HCT116 (cell line): Measurements from ENCODE around the gene TMEM117. TPM values are rescaled to one million over a fixed set of nuclear protein-coding genes. Genes with fewer than 3 reads are reported as not detected.

Source experiments
- ATAC-seq: fragments of 200-7000 bp; cut with Tn5 transposase; 2 replicates; pipeline ENCODE4 v1.9.1; 2020; ENCODE audit warnings: mild to moderate bottlenecking, moderate library complexity
- BruUV-seq: library from RNA; stranded (reverse); fragments of 400-500 nt; replicated peaks from 2 replicates; lab custom pipeline; 2021; lab: Mats Ljungman, UMichigan
- CTCF ChIA-PET: fragments of 300-600 bp; sonication (Branson Sonifier 250); formaldehyde crosslinking; loops from one replicate; lab custom pipeline; 2021; ENCODE audit warnings: antibody characterized with exemption; lab: Charles Lee
- POLR2A ChIA-PET: fragments of 300-600, 350-600 bp; sonication (Branson Sonifier 250); formaldehyde crosslinking; loops from one replicate; lab custom pipeline; 2021; ENCODE audit warnings: antibody characterized with exemption; lab: Charles Lee
- RAD21 ChIA-PET, 2 experiments: fragments of 300-600 bp; sonication (Branson Sonifier 250); formaldehyde crosslinking; loops; one replicate each; lab custom pipeline; 2023; ENCODE audit warnings: low total read pairs in 2 of 2; ENCODE audit not compliant: uncharacterized antibody in 2 of 2, unreplicated experiment in 2 of 2, low non-redundant PET in 1 of 2; lab: Charles Lee
- DNase-seq: peaks from one replicate; pipeline ENCODE4 v3.0.0-alpha.2; 2010; ENCODE audit warnings: low read depth, low spot score
- H2AFZ ChIP-seq: fragments of 200-600 bp; shearing (Covaris generic), sonication (generic); 2 replicates; pipeline ENCODE4 v1.6.1; 2017; ENCODE audit warnings: low read depth, mixed run types, mixed read lengths, antibody characterized with exemption, low read length; ENCODE audit not compliant: poor library complexity, severe bottlenecking
- H3K27ac ChIP-seq: 2 replicates; pipeline ENCODE4 v1.5.1; 2012; ENCODE audit warnings: low read depth, low read length
- H3K27me3 ChIP-seq: fragments of 200-600 bp; sonication (generic); 2 replicates; pipeline ENCODE4 v1.6.1; 2016; ENCODE audit warnings: mixed run types, low read length, mixed read lengths; ENCODE audit not compliant: insufficient read depth
- H3K36me3 ChIP-seq, 2 experiments: fragments of 200-500 bp in 1 of 2; fragments of 200-600 bp in 1 of 2; sonication (Bioruptor generic) in 1 of 2; sonication (generic) in 1 of 2; 2 replicates each; pipeline versions ENCODE4 v1.5.1 to v1.6.1; 2014 to 2016; ENCODE audit warnings: low read length in 2 of 2, inconsistent platforms in 1 of 2, mixed read lengths in 1 of 2, mixed run types in 1 of 2; ENCODE audit not compliant: insufficient read depth in 2 of 2, control insufficient read depth in 1 of 2
- H3K4me1 ChIP-seq, 2 experiments: fragments of 200-600 bp in 1 of 2; sonication (generic) in 1 of 2; 2 replicates each; pipeline versions ENCODE4 v1.5.1 to v1.6.1; 2012 to 2017; ENCODE audit warnings: low read length in 2 of 2, inconsistent platforms in 1 of 2, mild to moderate bottlenecking in 1 of 2, mixed read lengths in 1 of 2, mixed run types in 1 of 2, moderate library complexity in 1 of 2; ENCODE audit not compliant: insufficient read depth in 2 of 2, control insufficient read depth in 1 of 2
- H3K4me2 ChIP-seq: fragments of 200-600 bp; sonication (generic); 2 replicates; pipeline ENCODE4 v1.6.1; 2017; ENCODE audit warnings: mixed run types, low read length, mixed read lengths
- H3K4me3 ChIP-seq, 2 experiments: fragments of 200-600 bp in 1 of 2; sonication (generic) in 1 of 2; replicated peaks in 1 of 2; 2 replicates each; pipeline ENCODE4 v1.5.1; 2011 to 2016; ENCODE audit warnings: low read length in 2 of 2, control low read depth in 1 of 2, low read depth in 1 of 2, mild to moderate bottlenecking in 1 of 2, mixed read lengths in 1 of 2, mixed run types in 1 of 2
- H3K79me2 ChIP-seq: fragments of 200-600 bp; sonication (generic); 2 replicates; pipeline ENCODE4 v1.6.1; 2017; ENCODE audit warnings: mild to moderate bottlenecking, mixed run types, low read length, moderate library complexity, mixed read lengths; ENCODE audit not compliant: insufficient read depth
- H3K9ac ChIP-seq: fragments of 200-600 bp; sonication (generic); 2 replicates; pipeline ENCODE4 v1.6.1; 2016; ENCODE audit warnings: low read length, mixed read lengths
- H3K9me2 ChIP-seq: fragments of 200-600 bp; sonication (generic), shearing (Covaris generic); 2 replicates; pipeline ENCODE4 v1.6.1; 2017; ENCODE audit warnings: mixed run types, mild to moderate bottlenecking, moderate library complexity; ENCODE audit not compliant: insufficient read depth
- H3K9me3 ChIP-seq, 2 experiments: fragments of 200-500 bp in 1 of 2; fragments of 200-600 bp in 1 of 2; sonication (Bioruptor generic) in 1 of 2; sonication (generic) in 1 of 2; 2 replicates each; pipeline ENCODE4 v1.6.1; 2014 to 2017; ENCODE audit warnings: low read length in 2 of 2, mixed read lengths in 2 of 2, inconsistent platforms in 1 of 2, low read depth in 1 of 2, mild to moderate bottlenecking in 1 of 2, mixed run types in 1 of 2, moderate library complexity in 1 of 2; ENCODE audit not compliant: control insufficient read depth in 1 of 2, insufficient read depth in 1 of 2
- H4K20me1 ChIP-seq: fragments of 200-600 bp; sonication (generic), shearing (Covaris generic); 2 replicates; pipeline ENCODE4 v1.6.1; 2017; ENCODE audit warnings: mixed run types, mild to moderate bottlenecking, moderate library complexity; ENCODE audit not compliant: insufficient read depth
- CBX3 ChIP-seq: IDR thresholded peaks from 2 replicates; pipeline ENCODE4 v1.6.1; 2012; ENCODE audit warnings: low read depth
- CEBPB ChIP-seq: IDR thresholded peaks from 2 replicates; pipeline ENCODE4 v1.6.1; 2012; ENCODE audit warnings: low read depth
- EGR1 ChIP-seq: IDR thresholded peaks from 2 replicates; pipeline ENCODE4 v1.6.1; 2012; ENCODE audit warnings: low read depth
- ELF1 ChIP-seq: IDR thresholded peaks from 2 replicates; pipeline ENCODE4 v1.6.1; 2012; ENCODE audit warnings: low read depth, borderline replicate concordance
- EZH2 ChIP-seq: fragments of 200-600 bp; sonication (generic); IDR thresholded peaks from 2 replicates; pipeline ENCODE4 v1.6.1; 2017; ENCODE audit warnings: antibody characterized with exemption, mixed run types
- EZH2phosphoT487 ChIP-seq: fragments of 200-600 bp; IDR thresholded peaks from 2 replicates; pipeline ENCODE4 v1.6.1; 2018; ENCODE audit warnings: antibody characterized with exemption, borderline replicate concordance
- FOSL1 ChIP-seq: IDR thresholded peaks from 2 replicates; pipeline ENCODE4 v1.6.1; 2012; ENCODE audit warnings: low read depth
- POLR2A ChIP-seq: IDR thresholded peaks from 2 replicates; pipeline ENCODE4 v1.7.0; 2011; ENCODE audit warnings: borderline replicate concordance; ENCODE audit not compliant: insufficient read depth, insufficient read length; ENCODE audit errors: extremely low read depth
- POLR2AphosphoS5 ChIP-seq: IDR thresholded peaks from 2 replicates; pipeline ENCODE4 v1.6.1; 2011; ENCODE audit warnings: mild to moderate bottlenecking, low read depth, low read length, moderate library complexity
- RAD21 ChIP-seq: IDR thresholded peaks from 2 replicates; pipeline ENCODE4 v1.6.1; 2012; ENCODE audit warnings: low read depth, mild to moderate bottlenecking
- SP1 ChIP-seq: IDR thresholded peaks from 2 replicates; pipeline ENCODE4 v1.6.1; 2012; ENCODE audit warnings: low read depth
- SRF ChIP-seq: IDR thresholded peaks from 2 replicates; pipeline ENCODE4 v1.6.1; 2012; ENCODE audit warnings: low read depth
- TCF7L2 ChIP-seq: IDR thresholded peaks from 2 replicates; pipeline ENCODE4 v1.7.0; 2011; ENCODE audit warnings: borderline replicate concordance, inconsistent platforms; ENCODE audit not compliant: insufficient read depth, insufficient read length; ENCODE audit errors: extremely low read depth
- YY1 ChIP-seq: IDR thresholded peaks from 2 replicates; pipeline ENCODE4 v1.6.1; 2011; ENCODE audit warnings: low read length, low read depth, moderate library complexity, mild to moderate bottlenecking; ENCODE audit not compliant: insufficient replicate concordance; ENCODE audit errors: extremely low read depth
- ZFX ChIP-seq: fragments of 450-650 bp; IDR thresholded peaks from 2 replicates; pipeline ENCODE4 v1.6.1; 2017
- intact Hi-C: fragments of 100-400 bp; cut with micrococcal nuclease; formaldehyde crosslinking; loops from 2 replicates; pipeline ENCODE4 v1.10.0; 2022
- total RNA-seq: library from RNA; stranded (reverse); gene quantifications from one replicate; pipeline ENCODE4 v1.2.1, GENCODE V29; 2021; ENCODE audit not compliant: unreplicated experiment
- TF ChIP-seq, protein P1 (sequence below): IDR thresholded peaks from 2 replicates; pipeline ENCODE4 v1.6.1; 2012; ENCODE audit warnings: low read depth
- TF ChIP-seq, protein P2 (sequence below): IDR thresholded peaks from 2 replicates; pipeline ENCODE4 v1.6.1; 2012
- TF ChIP-seq, protein P3 (sequence below): IDR thresholded peaks from 2 replicates; pipeline ENCODE4 v1.6.1; 2012

The TMEM117 gene
- total RNA-seq, 1 experiment from 2014 or later: 3.6 TPM

DNA sequence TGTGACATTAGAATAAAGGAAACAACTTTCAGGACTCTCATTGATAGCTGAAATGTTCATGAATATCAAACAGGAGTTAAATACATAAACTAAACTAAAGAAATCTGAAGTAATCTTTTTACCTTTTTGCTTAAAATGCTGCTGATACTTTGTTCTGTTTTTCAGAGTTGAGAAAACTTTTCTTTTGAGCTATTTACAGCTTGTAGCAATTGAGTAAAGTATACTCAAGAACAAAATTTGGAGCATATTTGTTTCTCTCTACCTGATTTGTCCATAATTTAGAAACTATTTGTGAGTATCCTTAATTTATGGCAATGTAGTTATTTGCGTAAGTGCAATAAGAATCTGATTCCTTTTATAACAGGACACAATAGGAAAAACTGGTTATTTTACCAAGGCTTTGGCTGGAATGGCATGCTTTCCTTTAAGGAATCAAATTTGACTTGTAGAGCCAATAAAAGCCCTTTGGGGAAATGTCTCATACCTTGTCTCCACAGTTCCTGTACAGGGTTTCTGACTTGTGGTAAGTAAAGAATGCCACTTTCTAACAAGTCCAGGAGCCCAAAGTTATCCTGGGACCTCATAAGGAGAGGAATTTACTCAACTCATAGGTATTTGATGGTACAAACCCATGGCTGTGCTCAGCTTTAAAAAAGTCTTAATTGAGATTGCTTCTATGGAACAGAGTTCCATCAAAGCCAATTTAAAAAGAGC, 195.7 kb downstream of the TMEM117 start (continued):
- TF ChIP-seq EZH2phosphoT487 (no peak), SP1 (no peak), CBX3 (no peak), POLR2AphosphoS5 (no peak), ELF1 (no peak), ZFX (no peak)
- TF ChIP-seq, all 23 proteins: peak for 0

DNA sequence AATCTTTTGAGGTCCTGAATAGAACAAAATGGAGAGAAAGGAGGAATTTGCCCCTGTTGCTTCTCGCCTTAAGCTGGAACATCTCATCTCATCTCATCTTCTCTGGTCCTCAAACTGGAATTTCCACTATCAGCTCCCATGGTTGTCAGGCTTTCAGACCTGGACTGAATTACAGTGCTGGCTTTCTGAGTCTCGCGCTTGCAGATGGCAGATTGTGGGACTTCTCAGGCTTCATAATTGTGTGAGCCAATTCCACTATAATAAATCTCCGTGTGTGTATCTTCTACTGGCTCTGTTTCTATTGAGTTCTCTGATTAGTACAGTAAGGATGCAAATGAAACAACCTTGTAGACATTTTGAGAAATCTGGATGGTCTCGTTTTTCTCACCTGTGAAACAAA, 199.0 kb downstream of the TMEM117 start:
- no peaks in the 10 kb centered on the region for H4K20me1 ChIP-seq
- H3K9ac ChIP-seq: no peak overlapping the region
- no peaks in the 10 kb centered on the region for H3K36me3 ChIP-seq
- H3K4me1 ChIP-seq: no peaks in the 10 kb centered on the region
- no peak overlapping the region for H3K4me3 ChIP-seq
- no peak for ATAC-seq
- H3K27me3 ChIP-seq: no peaks in the 10 kb centered on the region; the same call in 1 of the 2 replicates
- POLR2A ChIA-PET: no interaction called here
- no peak for TF ChIP-seq EZH2phosphoT487
- TF ChIP-seq ELF1: no peak
- no peak for TF ChIP-seq YY1
- TF ChIP-seq, protein P1, sequence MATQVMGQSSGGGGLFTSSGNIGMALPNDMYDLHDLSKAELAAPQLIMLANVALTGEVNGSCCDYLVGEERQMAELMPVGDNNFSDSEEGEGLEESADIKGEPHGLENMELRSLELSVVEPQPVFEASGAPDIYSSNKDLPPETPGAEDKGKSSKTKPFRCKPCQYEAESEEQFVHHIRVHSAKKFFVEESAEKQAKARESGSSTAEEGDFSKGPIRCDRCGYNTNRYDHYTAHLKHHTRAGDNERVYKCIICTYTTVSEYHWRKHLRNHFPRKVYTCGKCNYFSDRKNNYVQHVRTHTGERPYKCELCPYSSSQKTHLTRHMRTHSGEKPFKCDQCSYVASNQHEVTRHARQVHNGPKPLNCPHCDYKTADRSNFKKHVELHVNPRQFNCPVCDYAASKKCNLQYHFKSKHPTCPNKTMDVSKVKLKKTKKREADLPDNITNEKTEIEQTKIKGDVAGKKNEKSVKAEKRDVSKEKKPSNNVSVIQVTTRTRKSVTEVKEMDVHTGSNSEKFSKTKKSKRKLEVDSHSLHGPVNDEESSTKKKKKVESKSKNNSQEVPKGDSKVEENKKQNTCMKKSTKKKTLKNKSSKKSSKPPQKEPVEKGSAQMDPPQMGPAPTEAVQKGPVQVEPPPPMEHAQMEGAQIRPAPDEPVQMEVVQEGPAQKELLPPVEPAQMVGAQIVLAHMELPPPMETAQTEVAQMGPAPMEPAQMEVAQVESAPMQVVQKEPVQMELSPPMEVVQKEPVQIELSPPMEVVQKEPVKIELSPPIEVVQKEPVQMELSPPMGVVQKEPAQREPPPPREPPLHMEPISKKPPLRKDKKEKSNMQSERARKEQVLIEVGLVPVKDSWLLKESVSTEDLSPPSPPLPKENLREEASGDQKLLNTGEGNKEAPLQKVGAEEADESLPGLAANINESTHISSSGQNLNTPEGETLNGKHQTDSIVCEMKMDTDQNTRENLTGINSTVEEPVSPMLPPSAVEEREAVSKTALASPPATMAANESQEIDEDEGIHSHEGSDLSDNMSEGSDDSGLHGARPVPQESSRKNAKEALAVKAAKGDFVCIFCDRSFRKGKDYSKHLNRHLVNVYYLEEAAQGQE: no peak
- TF ChIP-seq, protein P2, sequence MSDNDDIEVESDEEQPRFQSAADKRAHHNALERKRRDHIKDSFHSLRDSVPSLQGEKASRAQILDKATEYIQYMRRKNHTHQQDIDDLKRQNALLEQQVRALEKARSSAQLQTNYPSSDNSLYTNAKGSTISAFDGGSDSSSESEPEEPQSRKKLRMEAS: no peak
- TF ChIP-seq CEBPB: no peak
- TF ChIP-seq SP1: no peak
- TF ChIP-seq CBX3: no peak
- TF ChIP-seq FOSL1: no peak
- TF ChIP-seq TCF7L2: no peak
- TF ChIP-seq RAD21: no peak
- no peak for TF ChIP-seq POLR2A
- TF ChIP-seq EGR1: no peak
- TF ChIP-seq, protein P3, sequence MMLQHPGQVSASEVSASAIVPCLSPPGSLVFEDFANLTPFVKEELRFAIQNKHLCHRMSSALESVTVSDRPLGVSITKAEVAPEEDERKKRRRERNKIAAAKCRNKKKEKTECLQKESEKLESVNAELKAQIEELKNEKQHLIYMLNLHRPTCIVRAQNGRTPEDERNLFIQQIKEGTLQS: no peak
- no peak for TF ChIP-seq SRF
- TF ChIP-seq EZH2: no peak
- no peak for TF ChIP-seq POLR2AphosphoS5
- no peak for TF ChIP-seq ZFX
- H3K27ac ChIP-seq: no peak overlapping the region
- CTCF ChIA-PET: no interaction called here
- intact Hi-C loops: no loop called here
- H3K79me2 ChIP-seq: no peaks in the 10 kb centered on the region
- BruUV-seq: no TSS peak
- RAD21 ChIA-PET: no interaction called here
- H3K9me2 ChIP-seq: no peaks in the 10 kb centered on the region
- no peak overlapping the region for H3K4me2 ChIP-seq
- no peak overlapping the region for H2AFZ ChIP-seq
- no peaks in the 10 kb centered on the region for H3K9me3 ChIP-seq
- no peak for DNase-seq
